HT-29 (cell line): Measurements from ENCODE around the gene GID8. TPM values are rescaled to one million over a fixed set of nuclear protein-coding genes. Genes with fewer than 3 reads are reported as not detected.

ENCODE experiments used
- DNase-seq: peaks from one replicate; pipeline ENCODE4 v3.0.0-alpha.2; 2015; ENCODE audit warnings: low spot score
- total RNA-seq: library from RNA; depleted of rRNA; stranded (reverse); fragments of >200 nt; shearing (Covaris generic); gene quantifications from 2 replicates; pipeline ENCODE4 v1.2.3, GENCODE V29; 2014

GID8 gene
- total RNA-seq, 1 experiment from 2014 or later: 66.9 TPM

DNA sequence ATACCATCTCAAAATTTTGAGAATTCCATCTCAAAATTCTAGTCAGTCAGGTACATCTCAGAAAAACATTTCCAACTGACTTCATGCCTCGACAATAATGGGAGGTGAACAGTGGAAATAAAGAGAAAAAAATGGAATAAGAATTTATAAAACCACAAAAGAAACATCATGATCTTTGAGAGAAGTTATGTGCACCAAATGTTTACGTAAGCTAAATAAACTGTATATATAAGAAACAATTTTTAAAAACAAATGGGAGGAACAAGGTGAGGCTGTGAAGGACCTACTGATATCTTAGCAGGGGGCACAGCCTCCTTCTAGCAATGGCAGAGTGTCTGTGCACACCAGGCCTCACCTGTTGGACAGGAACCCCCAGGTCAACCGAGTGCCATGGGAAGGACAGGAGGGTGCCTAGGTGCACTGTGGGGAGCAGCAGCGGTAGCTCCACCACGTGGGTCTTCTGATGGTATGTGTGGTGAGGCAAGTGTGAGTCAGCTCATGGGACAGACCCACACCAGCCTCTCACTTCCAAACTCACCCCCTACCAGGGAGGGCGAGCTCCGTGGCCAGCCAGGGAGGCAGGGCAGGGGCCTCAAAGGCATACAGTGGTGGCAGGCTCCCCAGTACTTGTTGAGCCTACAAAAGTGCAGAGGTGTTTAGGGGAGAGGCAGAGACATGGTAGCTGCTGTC, 34.9 kb upstream of the GID8 start:
- no peak for DNase-seq

GRCh38 chr20:62905536-62906117, 32.3 kb upstream of the GID8 start:
- DNase-seq: no peak

- no peak for DNase-seq
Observed at GRCh38 chr20:62906209-62906608, 31.7 kb upstream of the GID8 start.

DNA sequence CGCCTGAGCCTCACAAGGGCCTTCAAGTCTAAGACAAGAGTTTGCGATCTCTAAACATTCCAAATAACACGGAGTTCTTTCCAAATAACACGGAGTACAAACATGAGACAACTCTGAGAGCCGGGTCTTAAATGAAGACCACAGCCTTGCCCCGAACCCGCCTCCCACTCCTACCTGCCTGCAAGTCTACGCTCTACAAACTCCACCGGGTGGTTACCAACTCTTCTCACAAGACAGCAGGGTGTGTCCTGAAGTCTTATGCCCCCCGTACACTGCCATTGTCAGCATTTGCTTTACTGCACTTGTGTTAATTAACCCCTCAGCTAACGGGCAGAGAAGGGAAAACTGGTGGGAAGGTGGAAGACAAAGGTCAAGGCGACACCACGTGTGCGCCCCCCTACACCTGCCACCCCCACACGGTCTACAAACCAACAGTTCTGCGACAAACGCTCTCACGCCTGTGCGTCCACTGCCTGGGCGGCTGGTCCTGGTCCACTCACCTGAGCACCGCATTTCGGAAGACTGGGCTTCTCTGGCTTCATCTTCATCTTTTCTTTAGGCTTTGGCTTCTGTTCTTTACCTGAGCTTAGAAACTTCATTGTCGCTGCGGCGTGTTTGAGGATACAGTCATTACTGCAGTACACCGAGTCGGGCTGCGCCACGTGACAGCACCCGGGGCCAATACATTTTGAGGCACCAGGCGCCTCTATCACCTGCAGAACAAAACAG, 31.1 kb upstream of the GID8 start:
- no peak for DNase-seq

- DNase-seq: no peak
Observed at GRCh38 chr20:62907384-62908317, 30.3 kb upstream of the GID8 start.

- no peak for DNase-seq
Observed at GRCh38 chr20:62908971-62909791, 28.8 kb upstream of the GID8 start.

DNA sequence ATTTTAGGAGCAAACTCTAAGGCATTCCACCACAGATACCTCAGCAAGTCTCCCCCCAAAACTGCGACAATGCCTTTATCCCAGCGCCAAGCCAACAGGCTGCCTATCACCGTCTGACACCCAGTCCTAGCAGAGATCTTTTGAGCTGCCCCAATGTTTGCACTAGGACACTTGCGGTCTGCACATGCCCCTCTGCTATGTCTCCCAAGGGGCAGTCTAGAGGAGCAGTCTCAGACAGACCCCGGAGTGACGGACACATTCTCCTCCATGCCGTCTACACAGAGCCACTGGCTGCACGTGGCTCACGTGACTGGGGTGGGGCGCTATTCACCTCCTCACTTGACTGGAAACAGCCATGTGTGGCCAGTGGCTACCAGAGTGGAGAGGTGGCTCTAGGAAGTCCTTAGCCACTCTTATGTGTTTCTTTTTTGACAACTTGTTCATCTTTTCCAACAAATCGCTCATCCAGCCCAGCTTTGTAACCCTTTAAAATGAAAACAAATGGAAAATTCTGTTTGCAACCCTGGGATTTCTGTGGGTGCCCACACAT, 27.7 kb upstream of the GID8 start:
- no peak for DNase-seq

DNA sequence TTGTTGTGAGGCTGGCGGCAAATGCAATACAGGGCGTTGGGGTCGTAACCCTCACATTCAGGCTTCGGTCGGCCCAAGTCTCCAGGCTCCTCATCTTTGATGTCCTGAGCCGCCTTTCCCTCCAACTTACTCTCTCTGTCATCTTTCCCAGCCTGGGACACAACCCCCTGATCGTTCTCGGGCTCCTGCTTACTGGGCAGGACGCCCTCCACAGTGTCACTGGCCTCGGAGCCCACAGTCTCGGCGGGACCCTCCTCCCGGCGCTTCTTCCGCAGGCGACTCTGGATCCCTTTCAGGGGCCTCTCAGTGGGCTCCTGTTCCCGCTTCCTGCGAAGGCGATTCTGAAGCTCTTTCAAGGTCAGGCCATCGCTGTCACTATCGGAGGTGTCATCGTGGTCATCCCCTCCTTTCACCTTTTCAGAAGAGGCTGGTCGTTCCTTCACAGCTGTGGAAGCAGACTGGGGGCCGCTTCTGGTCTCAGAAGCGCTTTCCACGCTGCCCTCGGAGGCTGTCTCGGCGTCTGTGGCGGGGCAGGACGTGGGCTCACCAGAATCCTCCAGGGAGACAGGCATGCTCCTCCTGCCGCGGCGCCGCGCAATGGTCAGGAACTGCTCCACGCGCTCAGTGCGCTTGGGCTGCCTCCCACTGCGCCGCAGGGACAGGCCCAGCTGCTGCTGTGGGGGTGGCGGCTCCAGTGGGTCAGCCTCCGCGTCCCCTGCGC, 27.0 kb upstream of the GID8 start:
- no peak for DNase-seq

DNA sequence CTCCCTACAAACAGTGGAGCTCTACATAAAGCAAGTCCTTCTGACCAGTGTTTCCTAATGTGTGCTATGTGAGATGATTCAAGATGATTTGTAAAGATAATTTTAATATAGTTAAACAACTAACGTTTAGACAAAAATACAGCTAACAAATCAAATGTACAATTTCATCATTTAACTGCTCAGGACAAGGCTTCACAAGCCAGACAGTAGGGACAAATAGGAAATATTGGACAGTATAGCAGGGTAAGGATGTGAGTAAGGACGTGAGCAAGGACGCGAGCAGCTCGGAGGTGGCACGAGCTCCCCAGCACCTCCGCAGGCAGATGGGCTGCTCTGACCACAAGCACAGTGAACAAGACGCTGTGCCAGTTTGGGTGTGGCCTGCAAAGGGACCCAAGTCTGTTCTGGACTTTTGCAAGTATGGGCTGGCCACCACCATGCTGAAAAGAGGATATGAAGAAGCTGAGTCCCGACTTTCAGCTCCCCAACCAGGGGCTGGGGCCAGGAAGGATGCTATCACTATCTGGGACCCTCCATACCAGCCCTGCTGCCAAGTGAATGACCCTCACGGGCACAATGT, 26.2 kb upstream of the GID8 start:
- DNase-seq: no peak

GRCh38 chr20:62913043-62913630, 24.8 kb upstream of the GID8 start:
- no peak for DNase-seq

- no peak for DNase-seq
Observed at GRCh38 chr20:62914436-62914835, 23.5 kb upstream of the GID8 start.

DNA sequence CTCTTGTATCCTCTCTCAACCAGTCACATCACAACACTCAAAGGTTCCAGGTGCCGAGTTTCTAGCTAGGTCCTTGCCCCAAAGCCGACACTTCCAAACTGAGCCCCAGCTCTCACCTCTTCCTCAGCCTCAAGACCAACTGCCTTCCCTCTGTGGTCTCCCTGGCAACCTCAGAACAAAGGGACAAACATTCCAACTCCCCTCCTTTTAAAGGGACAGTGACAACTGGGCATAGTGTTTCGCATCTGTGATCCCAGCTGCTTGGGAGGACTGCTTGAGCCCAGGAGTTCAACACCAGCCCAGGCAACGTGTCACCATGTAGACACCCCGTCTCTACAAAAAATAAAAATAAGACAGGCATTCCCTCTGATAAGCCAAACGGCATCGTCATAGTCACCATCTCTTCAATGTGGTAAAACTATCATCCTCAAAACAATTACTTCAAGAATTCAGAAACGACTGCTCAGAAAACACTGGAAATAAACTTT, 22.9 kb upstream of the GID8 start:
- DNase-seq: peak; percentile 86

DNA sequence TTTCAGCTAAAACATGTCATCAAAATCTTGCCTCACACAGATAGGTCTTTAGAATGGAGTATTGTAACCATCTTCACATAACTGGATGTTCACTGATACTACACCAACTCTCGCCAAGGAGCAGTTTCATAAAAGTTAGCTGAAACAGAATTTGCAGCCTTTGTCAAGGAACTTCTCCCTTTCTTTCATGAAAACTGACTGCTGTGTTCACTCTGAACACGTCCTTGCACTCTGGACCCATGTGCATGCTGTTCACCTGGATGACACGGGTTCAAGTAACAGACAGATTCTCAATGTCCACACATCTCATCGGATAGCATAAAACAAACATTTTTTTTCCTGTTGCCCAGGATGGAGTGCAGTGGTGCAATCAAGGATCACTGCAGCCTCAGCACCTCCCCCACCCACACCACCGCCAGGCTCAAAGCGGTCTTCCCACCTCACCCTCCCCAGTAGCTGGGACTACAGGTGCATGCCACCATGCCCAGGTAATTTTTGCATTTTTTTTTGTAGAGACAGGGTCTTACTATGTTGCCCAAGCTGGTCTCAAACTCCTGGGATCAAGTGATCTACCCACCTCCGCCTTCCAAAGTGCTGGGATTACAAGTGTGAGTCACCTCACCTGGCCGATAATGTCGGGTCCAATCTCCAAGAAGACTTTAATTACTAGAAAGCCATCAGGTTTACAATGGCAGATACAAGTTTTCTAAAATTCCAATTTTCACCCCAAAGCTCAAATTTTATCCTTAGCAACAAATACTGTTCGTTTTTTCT, 21.1 kb upstream of the GID8 start:
- no peak for DNase-seq

DNA sequence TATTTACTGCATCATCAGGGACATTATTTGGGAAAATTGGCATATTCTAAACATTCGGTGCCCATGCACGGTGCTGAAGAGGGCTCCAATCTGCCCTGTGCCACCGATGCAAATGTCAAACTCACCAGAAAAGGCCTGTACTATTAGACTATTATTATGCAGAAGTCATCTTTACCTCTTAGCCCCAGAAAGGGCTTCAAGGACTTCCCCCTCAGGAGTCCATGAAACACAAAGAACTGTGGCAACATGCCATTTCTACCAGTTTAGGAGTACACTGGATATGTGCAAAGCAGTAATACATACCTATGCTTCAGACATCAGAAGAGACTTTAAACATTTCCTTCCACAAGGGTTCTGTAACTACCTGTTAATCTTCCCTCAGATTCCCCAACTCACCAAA, 20.2 kb upstream of the GID8 start:
- DNase-seq: no peak

DNA sequence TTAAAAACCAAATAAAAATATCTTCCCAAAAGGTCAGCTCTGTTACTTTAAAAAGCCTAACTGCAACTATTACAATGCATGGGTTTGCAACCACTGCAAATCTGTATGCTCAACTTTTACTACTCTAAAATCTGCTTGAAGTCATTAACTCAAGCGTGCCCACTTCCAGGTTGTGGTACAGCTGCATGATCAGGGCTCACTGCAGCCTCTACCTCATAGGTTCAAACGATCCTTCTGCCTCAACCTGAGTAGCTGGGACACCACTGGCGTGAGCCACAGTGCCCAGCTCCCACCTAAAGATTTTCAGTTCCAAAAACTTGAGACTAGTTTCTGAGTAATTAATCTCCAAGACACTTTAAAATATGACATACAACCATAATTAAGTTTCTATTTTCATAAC, 19.8 kb upstream of the GID8 start:
- no peak for DNase-seq

DNA sequence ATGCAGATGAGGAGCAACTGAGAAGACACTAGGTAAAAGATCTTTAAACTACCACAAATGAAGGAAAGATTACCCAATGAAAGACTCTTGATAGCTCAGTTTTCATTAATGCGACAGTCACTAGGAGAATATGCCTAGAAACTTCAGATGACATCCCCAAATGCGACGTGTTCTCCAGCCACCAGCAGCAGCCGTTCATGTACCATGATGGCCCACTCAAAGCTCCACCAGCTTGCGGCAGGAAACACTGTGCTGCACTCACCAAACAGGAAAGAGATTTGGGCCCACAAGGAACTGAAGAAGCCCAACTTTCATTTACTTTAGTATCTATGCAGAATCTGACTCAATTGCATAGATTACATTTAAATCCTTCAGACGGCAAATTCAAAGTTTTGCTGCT, 19.1 kb upstream of the GID8 start:
- no peak for DNase-seq

DNA sequence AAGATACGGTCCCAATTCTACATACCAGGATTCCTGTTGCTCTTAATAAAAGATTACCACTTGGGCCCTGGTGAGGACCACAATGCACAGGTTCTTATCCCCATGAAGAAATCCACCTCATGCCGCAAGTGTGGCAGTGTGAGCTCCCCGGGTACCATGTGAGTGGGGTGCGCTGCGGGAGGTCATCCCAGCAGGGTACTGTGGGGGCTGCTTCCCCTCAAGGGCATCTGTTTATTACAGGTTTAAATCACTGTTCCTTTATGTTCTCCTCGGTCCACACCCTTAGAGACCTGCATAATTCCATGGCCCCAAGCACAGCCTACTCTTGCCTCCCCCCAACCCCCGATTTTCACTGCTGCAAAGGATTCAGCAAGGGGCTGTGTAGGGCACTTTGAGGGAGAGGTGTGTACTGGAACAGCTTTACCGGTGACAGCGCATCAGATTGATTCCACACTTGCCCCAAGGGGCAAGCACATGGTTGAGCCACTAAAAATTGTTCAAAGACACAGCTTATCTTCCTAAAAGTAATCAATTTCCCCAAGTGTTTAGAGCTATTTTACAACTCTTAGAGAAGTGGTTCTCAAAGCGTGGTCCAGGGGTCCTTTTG, 17.8 kb upstream of the GID8 start:
- DNase-seq: no peak
